Heart right ventricle (tissue), 16 donors: ENCODE measurements around the gene NPC1L1. TPM values are rescaled to one million over a fixed set of nuclear protein-coding genes. Genes with fewer than 3 reads are reported as not detected.

Experiments
- ATAC-seq, 8 donors: fragments of 200-7000 bp; cut with Tn5 transposase; one replicate each; pipeline ENCODE4 v1.9.1; 2020; ENCODE audit warnings: mild to moderate bottlenecking in 8 of 8, moderate library complexity in 8 of 8, moderate number of reproducible peaks in 1 of 8
- DNase-seq, 2 donors: peaks; one replicate each; pipeline ENCODE4 v3.0.0-alpha.2; 2020
- H3K27ac ChIP-seq, 10 donors: fragments of 200-600 bp; sonication (generic) in 2 of 10; one replicate each; pipeline versions ENCODE4 v1.5.0 to v1.8.0; 2020 to 2022; ENCODE audit warnings: mild to moderate bottlenecking in 3 of 10
- H3K27me3 ChIP-seq, 7 donors: fragments of 200-600 bp; one replicate each; pipeline ENCODE4 v1.8.0; 2021 to 2022; ENCODE audit warnings: mild to moderate bottlenecking in 2 of 7
- H3K36me3 ChIP-seq, 9 donors: fragments of 200-600 bp; sonication (generic) in 1 of 9; one replicate each; pipeline versions ENCODE4 v1.5.0 to v1.8.0; 2020 to 2022; ENCODE audit warnings: mild to moderate bottlenecking in 2 of 9
- H3K4me1 ChIP-seq, 9 donors: fragments of 200-600 bp; sonication (generic) in 1 of 9; one replicate each; pipeline versions ENCODE4 v1.5.0 to v1.8.0; 2020 to 2022; ENCODE audit warnings: mild to moderate bottlenecking in 4 of 9
- H3K4me3 ChIP-seq, 10 donors: fragments of 200-600 bp; sonication (generic) in 2 of 10; one replicate each; pipeline versions ENCODE4 v1.5.0 to v1.8.0; 2020 to 2022; ENCODE audit warnings: mild to moderate bottlenecking in 7 of 10, moderate library complexity in 2 of 10
- H3K9me3 ChIP-seq, 11 donors: fragments of 200-600 bp in 10 of 11; sonication (generic) in 2 of 11; one replicate each; pipeline versions ENCODE4 v1.5.0 to v1.8.0; 2013 to 2022; ENCODE audit warnings: mild to moderate bottlenecking in 2 of 11, control low read depth in 1 of 11, moderate library complexity in 1 of 11
- WGBS, 2 donors: extraction: QIAGEN DNeasy Blood & Tissue Kit; methylation state at CpG; one replicate each; pipeline ENCODE4 v1.1.7; 2013; ENCODE audit warnings: inconsistent platforms in 1 of 2; 5-methylcytosine and 5-hydroxymethylcytosine counted together
- intact Hi-C, 10 donors: fragments of 100-400 bp; cut with DNase I; formaldehyde crosslinking; loops; one replicate each; pipeline versions ENCODE4 v1.11.1 to v1.14.2; 2022
- polyA plus RNA-seq, 2 donors: library from polyadenylated mRNA; stranded (reverse); fragments of 200-250 nt; gene quantifications; one replicate each; pipeline ENCODE4 v1.2.3, GENCODE V29; 2013
- total RNA-seq, 10 donors: library from RNA; stranded (reverse); fragmentation: NEBNext Ultra II Directional in 3 of 10; extraction: Animal tissue kit (Norgen Biotek cat#: 25700) in 3 of 10; gene quantifications; one replicate each; pipeline versions ENCODE4 v1.2.1 to v1.2.4, GENCODE V29; 2021 to 2023
- TF ChIP-seq, protein P1 (sequence below), 9 donors: fragments of 200-600 bp; sonication (generic) in 2 of 9; IDR thresholded peaks; one replicate each; pipeline versions ENCODE4 v1.5.0 to v1.8.0; 2021 to 2022; ENCODE audit warnings: antibody characterized with exemption in 9 of 9, mild to moderate bottlenecking in 5 of 9, moderate library complexity in 1 of 9
- donor health status: Arrhythmogenic right ventricular cardiomyopathy.
- donor health status: ischemic (EF 13 %, LVEDD 7.1; RV severe dilation, severe dysfunction).
- donor health status: healthy with polysubstance abuse.
- donor health status: DM: no; HTN: yes; CAD: no.
- donor health status: DM: no; HTN: no; CAD: no.
- donor health status: ischemic (EF 25% LVEDD 6.9; RV normal size, moderate dysfunction).
- donor health status: ischemic (EF 25% LVEDD 5.7; RV mildly dilated, moderate dysfunction).
- donor health status: healthy.
- donor health status: DM: yes; HTN: yes; CAD: no.
- donor health status: Ischemic cardiomyopathy.
- donor health status: ischemic (EF 35%, LVEDD 5.7; RV mildly dilated, moderate dysfunction).
- donor health status: nonischemic (EF 11% LVEDD 7.7; RV severe dilation, severe dysfunction).
- donor health status: DM: yes; HTN: yes; CAD: no.
- donor health status: PGD.
- donor health status: ischemic (EF 29% LVEDD 5.4; RV normal size, mild dysfunction).
- donor health status: nonischemic (EF 23%, LVEDD 6.1; RV moderate dilation, normal function).

Gene NPC1L1
- total and polyA plus RNA-seq, 12 donors: under 0.01 to 0.29 (median 0.12) TPM; not detected in 1

DNA sequence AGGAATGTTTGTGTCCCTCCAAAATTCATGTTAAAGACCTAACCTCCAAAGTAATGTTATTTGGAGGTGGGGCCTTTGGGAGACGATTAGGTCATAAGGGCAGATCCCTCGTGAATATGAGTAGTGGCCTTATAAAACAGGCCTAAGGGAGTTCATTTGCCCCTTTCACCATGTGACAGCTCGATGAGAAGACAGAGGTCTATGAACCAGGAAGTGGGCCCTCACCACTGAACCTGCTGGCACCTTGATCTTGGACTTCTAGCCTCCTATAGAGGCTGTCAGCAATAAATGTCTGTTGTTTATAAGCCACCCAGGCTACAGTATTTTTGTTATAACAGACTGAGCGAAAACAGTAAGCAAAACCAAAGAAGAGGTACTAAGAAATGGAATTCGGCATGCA lies 64.8 kb downstream of the NPC1L1 start:
- H3K4me1 ChIP-seq: peaks cover 0 to 52% (median 33%) of the 10 kb centered on the region in 9 donors
- WGBS, 2 donors: 85 to 86% methylated on average over 5 of the region's 5 CpGs
- peaks cover 0 to 86% (median 10%) of the 10 kb centered on the region in 9 donors for H3K36me3 ChIP-seq
- peak overlapping the region in 5 of 10 donors; percentile 44 to 60 (median 56) for H3K27ac ChIP-seq
- no peak overlapping the region for H3K4me3 ChIP-seq
- TF ChIP-seq, protein P1, sequence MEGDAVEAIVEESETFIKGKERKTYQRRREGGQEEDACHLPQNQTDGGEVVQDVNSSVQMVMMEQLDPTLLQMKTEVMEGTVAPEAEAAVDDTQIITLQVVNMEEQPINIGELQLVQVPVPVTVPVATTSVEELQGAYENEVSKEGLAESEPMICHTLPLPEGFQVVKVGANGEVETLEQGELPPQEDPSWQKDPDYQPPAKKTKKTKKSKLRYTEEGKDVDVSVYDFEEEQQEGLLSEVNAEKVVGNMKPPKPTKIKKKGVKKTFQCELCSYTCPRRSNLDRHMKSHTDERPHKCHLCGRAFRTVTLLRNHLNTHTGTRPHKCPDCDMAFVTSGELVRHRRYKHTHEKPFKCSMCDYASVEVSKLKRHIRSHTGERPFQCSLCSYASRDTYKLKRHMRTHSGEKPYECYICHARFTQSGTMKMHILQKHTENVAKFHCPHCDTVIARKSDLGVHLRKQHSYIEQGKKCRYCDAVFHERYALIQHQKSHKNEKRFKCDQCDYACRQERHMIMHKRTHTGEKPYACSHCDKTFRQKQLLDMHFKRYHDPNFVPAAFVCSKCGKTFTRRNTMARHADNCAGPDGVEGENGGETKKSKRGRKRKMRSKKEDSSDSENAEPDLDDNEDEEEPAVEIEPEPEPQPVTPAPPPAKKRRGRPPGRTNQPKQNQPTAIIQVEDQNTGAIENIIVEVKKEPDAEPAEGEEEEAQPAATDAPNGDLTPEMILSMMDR (IDR thresholded peaks at IDR 0.05): no peak
- no peak for ATAC-seq
- no peaks in the 10 kb centered on the region for H3K9me3 ChIP-seq
- no peaks in the 10 kb centered on the region for H3K27me3 ChIP-seq
- no peak for DNase-seq
- intact Hi-C loops: loop anchor here in 9 of 10 donors (2.0 to 10.0 kb wide), 8 partner anchors 102 to 404 kb away; partner anchors contain the start of gene CAMK2B (in 1 of the 9)

- Histone ChIP-seq H3K4me3 (no peak overlapping the region), H3K36me3 (peaks cover 0 to 76% (median under 1%) of the 10 kb centered on the region in 9 donors), H3K27ac (peak overlapping the region in 3 of 10 donors; percentile 11 to 39 (median 20)), H3K27me3 (no peaks in the 10 kb centered on the region), H3K4me1 (peaks cover 3 to 76% (median 50%) of the 10 kb centered on the region in 9 donors), H3K9me3 (no peaks in the 10 kb centered on the region)
- intact Hi-C loops: loop anchor here in 5 of 10 donors (5.0 to 10.0 kb wide), 7 partner anchors 76 to 231 kb away; partner anchors contain the start of gene CAMK2B (in 1 of the 5)
- TF ChIP-seq, protein P1 (IDR thresholded peaks at IDR 0.05): no peak
- WGBS, 2 donors: 70 to 82% methylated on average over 3 of the region's 3 CpGs
- peak in 2 of 8 donors; percentile 37 to 60 for ATAC-seq
- DNase-seq: no peak
Measured at GRCh38 chr7:44473295-44473694, 67.8 kb downstream of the NPC1L1 start.

- H3K36me3 ChIP-seq: peaks cover 0 to 76% (median 0%) of the 10 kb centered on the region in 9 donors
- 26% methylated on average over 3 of the region's 3 CpGs for WGBS, 2 donors
- no peaks in the 10 kb centered on the region for H3K27me3 ChIP-seq
- no peak overlapping the region for H3K4me3 ChIP-seq
- peak overlapping the region in 3 of 10 donors; percentile 11 to 39 (median 20) for H3K27ac ChIP-seq
- H3K4me1 ChIP-seq: peaks cover 3 to 76% (median 50%) of the 10 kb centered on the region in 9 donors
- TF ChIP-seq, protein P1 (IDR thresholded peaks at IDR 0.05): no peak
- ATAC-seq (no peak), DNase-seq (no peak)
- no peaks in the 10 kb centered on the region for H3K9me3 ChIP-seq
- intact Hi-C loops: loop anchor here in 5 of 10 donors (5.0 to 10.0 kb wide), 7 partner anchors 76 to 231 kb away; partner anchors contain the start of gene CAMK2B (in 1 of the 5)
Measured at GRCh38 chr7:44472843-44473242, 68.3 kb downstream of the NPC1L1 start.

DNA sequence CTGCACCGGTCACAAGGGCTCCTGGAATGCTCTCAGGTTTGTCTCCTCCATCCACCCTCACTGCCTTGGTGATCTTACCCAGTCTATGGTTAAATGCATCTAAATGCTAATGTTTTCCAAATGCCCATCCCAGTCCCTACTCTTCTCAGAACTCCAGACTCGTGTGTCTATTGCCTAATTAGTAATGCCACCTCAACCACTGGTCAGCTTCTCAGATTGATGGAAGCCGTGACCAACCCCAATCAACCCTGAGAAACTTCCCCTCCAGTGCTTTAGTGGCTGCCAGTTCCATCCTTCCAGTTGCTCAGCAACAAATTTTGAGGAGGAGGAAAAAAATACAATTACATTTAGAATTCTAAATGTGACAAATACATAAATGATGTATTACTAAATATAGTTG lies 69.3 kb downstream of the NPC1L1 start:
- ATAC-seq: peak in 1 of 8 donors; percentile 38
- no peak overlapping the region for H3K4me3 ChIP-seq
- peaks cover 3 to 66% (median 42%) of the 10 kb centered on the region in 9 donors for H3K4me1 ChIP-seq
- WGBS, 2 donors: 81% methylated on average over 3 of the region's 3 CpGs
- no peaks in the 10 kb centered on the region for H3K9me3 ChIP-seq
- H3K36me3 ChIP-seq: peaks cover 0 to 81% (median 0%) of the 10 kb centered on the region in 9 donors
- no peaks in the 10 kb centered on the region for H3K27me3 ChIP-seq
- intact Hi-C loops: loop anchor here in 5 of 10 donors (5.0 to 10.0 kb wide), 7 partner anchors 75 to 230 kb away; partner anchors contain the start of gene CAMK2B (in 1 of the 5)
- DNase-seq: no peak
- H3K27ac ChIP-seq: no peak overlapping the region
- TF ChIP-seq, protein P1 (IDR thresholded peaks at IDR 0.05): no peak
